Naive thymus-derived CD4-positive, alpha-beta T cell (primary cell): ENCODE measurements around the gene CENPX. TPM values are rescaled to one million over a fixed set of nuclear protein-coding genes. Genes with fewer than 3 reads are reported as not detected.

Experiments used
- ATAC-seq: fragments of 150-1000 bp; cut with Tn5 transposase; 2 replicates; pipeline ENCODE4 v1.10.0; 2021; ENCODE audit warnings: mild to moderate bottlenecking, moderate library complexity
- CTCF ChIA-PET: fragments of 350-600 bp; sonication (Branson Sonifier 250); formaldehyde crosslinking; loops from one replicate; lab custom pipeline; 2021; ENCODE audit warnings: antibody characterized with exemption; lab: Charles Lee
- POLR2A ChIA-PET: fragments of 350-600 bp; sonication (Branson Sonifier 250); formaldehyde crosslinking; loops from one replicate; lab custom pipeline; 2021; ENCODE audit warnings: antibody characterized with exemption, inconsistent platforms; lab: Charles Lee
- DNase-seq, 9 donors: peaks; one replicate each; pipeline versions ENCODE4 v3.0.0 to v3.0.0-alpha.2; 2020 to 2022; ENCODE audit warnings: mixed read lengths in 1 of 9
- H3K27ac ChIP-seq: one replicate; pipeline ENCODE4 v1.7.0; 2013; ENCODE audit warnings: mild to moderate bottlenecking, low read depth, low read length, moderate library complexity
- H3K27me3 ChIP-seq, 2 donors: one replicate each; pipeline ENCODE4 v1.7.0; 2013; ENCODE audit warnings: low read length in 2 of 2, mild to moderate bottlenecking in 2 of 2, moderate library complexity in 2 of 2; ENCODE audit not compliant: control insufficient read depth in 2 of 2, insufficient read depth in 2 of 2
- H3K36me3 ChIP-seq, 3 experiments: 1 replicate in 2 of 3; 2 replicates in 1 of 3; pipeline ENCODE4 v1.7.0; 2013; ENCODE audit warnings: low read length in 3 of 3, mild to moderate bottlenecking in 3 of 3, moderate library complexity in 1 of 3; ENCODE audit not compliant: insufficient read depth in 3 of 3, control insufficient read depth in 2 of 3
- H3K4me1 ChIP-seq, 2 donors: one replicate each; pipeline ENCODE4 v1.7.0; 2013; ENCODE audit warnings: low read length in 2 of 2, mild to moderate bottlenecking in 2 of 2, moderate library complexity in 1 of 2; ENCODE audit not compliant: control insufficient read depth in 2 of 2, insufficient read depth in 2 of 2
- H3K4me3 ChIP-seq: 2 replicates; pipeline ENCODE4 v1.7.0; 2013; ENCODE audit warnings: mild to moderate bottlenecking, low read length
- H3K9me3 ChIP-seq, 3 experiments: 1 replicate in 2 of 3; 2 replicates in 1 of 3; pipeline ENCODE4 v1.7.0; 2013; ENCODE audit warnings: low read length in 3 of 3; ENCODE audit not compliant: control insufficient read depth in 2 of 3
- H3K27ac Mint-ChIP-seq, 9 donors: one replicate each; pipeline ENCODE4 v1.8.0; 2020 to 2022; ENCODE audit warnings: mixed read lengths in 9 of 9, mild to moderate bottlenecking in 8 of 9, moderate library complexity in 5 of 9, inconsistent platforms in 2 of 9
- H3K27me3 Mint-ChIP-seq, 5 donors: one replicate each; pipeline ENCODE4 v1.8.0; 2021 to 2022; ENCODE audit warnings: mixed read lengths in 5 of 5, mild to moderate bottlenecking in 1 of 5
- H3K36me3 Mint-ChIP-seq, 5 donors: one replicate each; pipeline ENCODE4 v1.8.0; 2020 to 2022; ENCODE audit warnings: mixed read lengths in 5 of 5, mild to moderate bottlenecking in 3 of 5, inconsistent platforms in 1 of 5
- H3K4me1 Mint-ChIP-seq, 7 donors: one replicate each; pipeline ENCODE4 v1.8.0; 2020 to 2022; ENCODE audit warnings: mixed read lengths in 7 of 7, mild to moderate bottlenecking in 3 of 7, inconsistent platforms in 1 of 7
- H3K4me3 Mint-ChIP-seq, 10 donors: one replicate each; pipeline ENCODE4 v1.8.0; 2020 to 2022; ENCODE audit warnings: mild to moderate bottlenecking in 10 of 10, mixed read lengths in 10 of 10, moderate library complexity in 6 of 10, inconsistent platforms in 2 of 10
- H3K9me3 Mint-ChIP-seq, 11 donors: one replicate each; pipeline ENCODE4 v1.8.0; 2020 to 2022; ENCODE audit warnings: mixed read lengths in 11 of 11, mild to moderate bottlenecking in 4 of 11, inconsistent platforms in 1 of 11, moderate library complexity in 1 of 11
- intact Hi-C, 2 donors: fragments of 100-400 bp; cut with micrococcal nuclease; formaldehyde crosslinking; loops; one replicate each; pipeline ENCODE4 v1.15.1; 2023
- polyA plus RNA-seq, 2 donors: library from polyadenylated mRNA; unstranded; fragments of 300-500 nt; fragmentation: Illumina TruSeq; gene quantifications; one replicate each; pipeline ENCODE4 v1.2.3, GENCODE V29; 2021
- total RNA-seq, 6 experiments: library from RNA in 5 of 6; stranded (reverse) in 5 of 6; gene quantifications; 1 replicate in 5 of 6; 2 replicates in 1 of 6; pipeline ENCODE4 v1.2.3 and lab custom pipeline; 2021 to 2026

The CENPX gene
- total and polyA plus RNA-seq, 7 experiments from 2014 or later, result 25.5 to 72.7 (median 34.1) TPM

GRCh38 chr17:82012640-82013295 is 9.9 kb downstream of the CENPX start:
- no peak for ATAC-seq
- DNase-seq, result no peak
- no peak overlapping the region for H3K4me3 ChIP-seq
- Mint-ChIP-seq H3K36me3 (no peaks in the 10 kb centered on the region), H3K27ac (no peak overlapping the region), H3K4me1 (no peaks in the 10 kb centered on the region), H3K27me3 (no peaks in the 10 kb centered on the region), H3K4me3 (no peak overlapping the region), H3K9me3 (no peaks in the 10 kb centered on the region)
- no peaks in the 10 kb centered on the region for H3K27me3 ChIP-seq
- ChIA-PET POLR2A (interaction anchor here (0.9 kb wide), 1 partner anchor 53 kb away, joined by 4 read pairs; no protein-coding TSS in a partner anchor), CTCF (interaction anchor here (0.7 kb wide), 1 partner anchor 22 kb away, joined by 3 read pairs; no protein-coding TSS in a partner anchor)
- H3K9me3 ChIP-seq, result no peaks in the 10 kb centered on the region
- H3K4me1 ChIP-seq, result no peaks in the 10 kb centered on the region
- intact Hi-C loops, result no loop called here
- no peak overlapping the region for H3K27ac ChIP-seq
- peaks cover 0 to 18% (median 0%) of the 10 kb centered on the region in 3 experiments for H3K36me3 ChIP-seq

- DNase-seq (no peak), ATAC-seq (no peak)
- H3K27ac ChIP-seq, result no peak overlapping the region
- ChIA-PET POLR2A (interaction anchor here (0.9 kb wide), 1 partner anchor 53 kb away, joined by 4 read pairs; no protein-coding TSS in a partner anchor), CTCF (interaction anchor here (0.7 kb wide), 1 partner anchor 23 kb away, joined by 3 read pairs; no protein-coding TSS in a partner anchor)
- no peaks in the 10 kb centered on the region for H3K4me1 Mint-ChIP-seq
- H3K27me3 Mint-ChIP-seq, result no peaks in the 10 kb centered on the region
- no peaks in the 10 kb centered on the region for H3K36me3 Mint-ChIP-seq
- H3K4me3 Mint-ChIP-seq, result no peak overlapping the region
- no peak overlapping the region for H3K4me3 ChIP-seq
- H3K4me1 ChIP-seq, result no peaks in the 10 kb centered on the region
- intact Hi-C loops, result no loop called here
- no peaks in the 10 kb centered on the region for H3K9me3 Mint-ChIP-seq
- no peaks in the 10 kb centered on the region for H3K27me3 ChIP-seq
- no peak overlapping the region for H3K27ac Mint-ChIP-seq
- no peaks in the 10 kb centered on the region for H3K9me3 ChIP-seq
- H3K36me3 ChIP-seq, result peaks cover 0 to 13% (median 0%) of the 10 kb centered on the region in 3 experiments
Measured at GRCh38 chr17:82012261-82012639, 10.4 kb downstream of the CENPX start.

GRCh38 chr17:82011617-82012187 is 11.0 kb downstream of the CENPX start:
- Mint-ChIP-seq H3K36me3 (no peaks in the 10 kb centered on the region), H3K4me3 (no peak overlapping the region), H3K27ac (no peak overlapping the region), H3K9me3 (no peaks in the 10 kb centered on the region), H3K27me3 (no peaks in the 10 kb centered on the region), H3K4me1 (no peaks in the 10 kb centered on the region)
- ChIA-PET CTCF (no interaction called here), POLR2A (interaction anchor here (0.8 kb wide), 1 partner anchor 285 kb away, joined by 3 read pairs; no protein-coding TSS in a partner anchor)
- Histone ChIP-seq H3K4me3 (no peak overlapping the region), H3K27me3 (no peaks in the 10 kb centered on the region), H3K27ac (no peak overlapping the region), H3K36me3 (peaks cover 0 to 10% (median 0%) of the 10 kb centered on the region in 3 experiments), H3K9me3 (no peaks in the 10 kb centered on the region), H3K4me1 (no peaks in the 10 kb centered on the region)
- ATAC-seq, result no peak
- DNase-seq, result no peak
- intact Hi-C loops, result no loop called here

- CTCF ChIA-PET, result no interaction called here
- Histone ChIP-seq H3K27ac (no peak overlapping the region), H3K4me3 (no peak overlapping the region), H3K27me3 (no peaks in the 10 kb centered on the region), H3K36me3 (peaks cover 0 to 10% (median 0%) of the 10 kb centered on the region in 3 experiments), H3K9me3 (no peaks in the 10 kb centered on the region), H3K4me1 (no peaks in the 10 kb centered on the region)
- Mint-ChIP-seq H3K4me1 (peaks cover 0 to 3% (median 0%) of the 10 kb centered on the region in 7 donors), H3K36me3 (no peaks in the 10 kb centered on the region), H3K27ac (no peak overlapping the region), H3K9me3 (no peaks in the 10 kb centered on the region), H3K4me3 (no peak overlapping the region), H3K27me3 (no peaks in the 10 kb centered on the region)
- ATAC-seq, result no peak
- no peak for DNase-seq
- POLR2A ChIA-PET, result interaction anchor here (0.8 kb wide), 1 partner anchor 286 kb away, joined by 3 read pairs; no protein-coding TSS in a partner anchor
- intact Hi-C loops, result no loop called here
Measured at GRCh38 chr17:82010575-82011525, 11.8 kb downstream of the CENPX start.

- Mint-ChIP-seq H3K4me3 (no peak overlapping the region), H3K9me3 (no peaks in the 10 kb centered on the region), H3K36me3 (no peaks in the 10 kb centered on the region), H3K27ac (no peak overlapping the region), H3K4me1 (peaks cover 0 to 3% (median 0%) of the 10 kb centered on the region in 7 donors), H3K27me3 (no peaks in the 10 kb centered on the region)
- ATAC-seq, result no peak
- ChIA-PET POLR2A (interaction anchor here (0.5 kb wide), 1 partner anchor 12 kb away, joined by 3 read pairs; no protein-coding TSS in a partner anchor), CTCF (no interaction called here)
- Histone ChIP-seq H3K27ac (no peak overlapping the region), H3K4me3 (no peak overlapping the region), H3K9me3 (no peaks in the 10 kb centered on the region), H3K27me3 (no peaks in the 10 kb centered on the region), H3K36me3 (peaks cover 0 to 10% (median 0%) of the 10 kb centered on the region in 3 experiments), H3K4me1 (no peaks in the 10 kb centered on the region)
- no peak for DNase-seq
- intact Hi-C loops, result no loop called here
Measured at GRCh38 chr17:82009413-82009812, 13.3 kb downstream of the CENPX start.

GRCh38 chr17:82008941-82009405 is 13.7 kb downstream of the CENPX start:
- H3K9me3 Mint-ChIP-seq, result no peaks in the 10 kb centered on the region
- Histone ChIP-seq H3K4me1 (no peaks in the 10 kb centered on the region), H3K9me3 (no peaks in the 10 kb centered on the region), H3K36me3 (peaks cover 0 to 10% (median 0%) of the 10 kb centered on the region in 3 experiments), H3K4me3 (no peak overlapping the region), H3K27ac (no peak overlapping the region), H3K27me3 (no peaks in the 10 kb centered on the region)
- ATAC-seq, result no peak
- CTCF ChIA-PET, result no interaction called here
- H3K36me3 Mint-ChIP-seq, result no peaks in the 10 kb centered on the region
- intact Hi-C loops, result no loop called here
- no peaks in the 10 kb centered on the region for H3K27me3 Mint-ChIP-seq
- peaks cover 0 to 3% (median 0%) of the 10 kb centered on the region in 7 donors for H3K4me1 Mint-ChIP-seq
- POLR2A ChIA-PET, result interaction anchor here (0.5 to 0.7 kb wide), 2 partner anchors 12 to 145 kb away, joined by 3 read pairs; no protein-coding TSS in a partner anchor
- no peak overlapping the region for H3K27ac Mint-ChIP-seq
- no peak for DNase-seq
- H3K4me3 Mint-ChIP-seq, result no peak overlapping the region
